ENCODE measurements around the gene CXXC5.
"Not testable (repeated sequence)": the region's sequence is repeated elsewhere in the genome, so short reads cannot be mapped to it uniquely, and the experiment has no call there.

CXXC5 gene

GRCh38 chr5:139717221-139717620 lies 69.1 kb downstream of the CXXC5 start:
- FAIRE-seq (no peak), DNase-seq (ENCODE audit: insufficient read length) (no peak)
- TF ChIP-seq POLR2A (IDR thresholded peaks at IDR 0.05; ENCODE audit: low read depth, low read length) (no peak), POLR2AphosphoS5 (IDR thresholded peaks at IDR 0.05; ENCODE audit: low read depth, low read length) (no peak), TAF1 (IDR thresholded peaks at IDR 0.05; ENCODE audit: borderline replicate concordance, low read depth, low read length) (no peak)

- not testable (repeated sequence) for DNase-seq (ENCODE audit: insufficient read length); FAIRE-seq
These were observed 70.3 kb downstream of the CXXC5 start for GRCh38 chr5:139718403-139718802.

- not testable (repeated sequence) for FAIRE-seq; DNase-seq (ENCODE audit: insufficient read length)
These were observed 71.8 kb downstream of the CXXC5 start for GRCh38 chr5:139719970-139720369.

GRCh38 chr5:139723986-139724587 lies 75.9 kb downstream of the CXXC5 start:
- FAIRE-seq, result no peak
- no peak for DNase-seq (ENCODE audit: insufficient read length)
- TF ChIP-seq TAF1 (IDR thresholded peaks at IDR 0.05; ENCODE audit: borderline replicate concordance, low read depth, low read length), result no peak
- TF ChIP-seq POLR2AphosphoS5 (IDR thresholded peaks at IDR 0.05; ENCODE audit: low read depth, low read length), result no peak
- TF ChIP-seq POLR2A (IDR thresholded peaks at IDR 0.05; ENCODE audit: low read depth, low read length), result no peak

GRCh38 chr5:139725073-139725830 lies 77.1 kb downstream of the CXXC5 start:
- FAIRE-seq, result no peak
- TF ChIP-seq TAF1 (IDR thresholded peaks at IDR 0.05; ENCODE audit: borderline replicate concordance, low read depth, low read length) (no peak), POLR2A (IDR thresholded peaks at IDR 0.05; ENCODE audit: low read depth, low read length) (no peak), POLR2AphosphoS5 (IDR thresholded peaks at IDR 0.05; ENCODE audit: low read depth, low read length) (no peak)
- DNase-seq (ENCODE audit: insufficient read length), result no peak

- no peak for FAIRE-seq
- no peak for DNase-seq (ENCODE audit: insufficient read length)
These were observed 78.1 kb downstream of the CXXC5 start for GRCh38 chr5:139726248-139726647.

GRCh38 chr5:139727615-139728014 lies 79.5 kb downstream of the CXXC5 start:
- DNase-seq (ENCODE audit: insufficient read length); FAIRE-seq: not testable (repeated sequence)

More at GRCh38 chr5:139726248-139726647, 78.1 kb downstream of the CXXC5 start:
- no peak for TF ChIP-seq POLR2A (IDR thresholded peaks at IDR 0.05; ENCODE audit: low read depth, low read length)
- no peak for TF ChIP-seq POLR2AphosphoS5 (IDR thresholded peaks at IDR 0.05; ENCODE audit: low read depth, low read length)
- TF ChIP-seq TAF1 (IDR thresholded peaks at IDR 0.05; ENCODE audit: borderline replicate concordance, low read depth, low read length), result no peak

GRCh38 chr5:139731281-139731680 lies 83.1 kb downstream of the CXXC5 start:
- TF ChIP-seq POLR2A (IDR thresholded peaks at IDR 0.05; ENCODE audit: low read depth, low read length), result no peak
- TF ChIP-seq POLR2AphosphoS5 (IDR thresholded peaks at IDR 0.05; ENCODE audit: low read depth, low read length), result no peak
- no peak for TF ChIP-seq TAF1 (IDR thresholded peaks at IDR 0.05; ENCODE audit: borderline replicate concordance, low read depth, low read length)
- FAIRE-seq (no peak), DNase-seq (ENCODE audit: insufficient read length) (no peak)

GRCh38 chr5:139732019-139732418 lies 83.9 kb downstream of the CXXC5 start:
- FAIRE-seq (no peak), DNase-seq (ENCODE audit: insufficient read length) (no peak)
- no peak for TF ChIP-seq POLR2A (IDR thresholded peaks at IDR 0.05; ENCODE audit: low read depth, low read length)
- no peak for TF ChIP-seq POLR2AphosphoS5 (IDR thresholded peaks at IDR 0.05; ENCODE audit: low read depth, low read length)
- TF ChIP-seq TAF1 (IDR thresholded peaks at IDR 0.05; ENCODE audit: borderline replicate concordance, low read depth, low read length), result no peak

GRCh38 chr5:139733010-139733688 lies 85.0 kb downstream of the CXXC5 start:
- no peak for TF ChIP-seq TAF1 (IDR thresholded peaks at IDR 0.05; ENCODE audit: borderline replicate concordance, low read depth, low read length)
- no peak for TF ChIP-seq POLR2A (IDR thresholded peaks at IDR 0.05; ENCODE audit: low read depth, low read length)
- no peak for TF ChIP-seq POLR2AphosphoS5 (IDR thresholded peaks at IDR 0.05; ENCODE audit: low read depth, low read length)
- FAIRE-seq, result no peak

More at GRCh38 chr5:139733010-139733688, 85.0 kb downstream of the CXXC5 start:
- no peak for DNase-seq (ENCODE audit: insufficient read length)

Measured in GM12892 (cell line).